GM12874 (cell line): Measurements from ENCODE around the gene SERGEF.

ENCODE experiments used
- TF ChIP-seq, protein P1 (sequence below): IDR thresholded peaks from 2 replicates; pipeline ENCODE4 v1.5.1; 2011; ENCODE audit warnings: low read depth, mild to moderate bottlenecking, control low read depth, low read length, moderate library complexity; ENCODE audit not compliant: insufficient read depth

The SERGEF gene

DNA sequence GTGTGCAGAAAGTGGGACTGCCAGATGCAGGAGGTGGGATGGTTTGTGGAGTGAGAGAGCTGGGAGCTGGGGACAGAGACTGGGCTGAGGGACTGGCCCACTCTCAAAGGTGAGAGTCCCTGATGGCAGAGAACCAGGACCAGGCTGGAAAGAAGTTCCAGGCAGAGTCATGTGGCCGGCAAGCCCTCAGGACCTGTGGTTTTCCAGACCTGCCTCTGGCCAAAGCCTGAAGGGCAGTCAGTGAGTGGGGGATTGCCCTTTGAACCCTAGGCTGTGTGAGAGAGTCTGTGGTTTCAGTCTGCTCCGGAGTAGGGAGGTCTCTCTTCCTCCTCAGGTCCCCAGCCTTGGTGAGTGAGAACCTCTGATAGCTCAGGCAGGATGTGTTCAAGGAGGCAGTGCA, 261.3 kb downstream of the SERGEF start:
- TF ChIP-seq, protein P1, sequence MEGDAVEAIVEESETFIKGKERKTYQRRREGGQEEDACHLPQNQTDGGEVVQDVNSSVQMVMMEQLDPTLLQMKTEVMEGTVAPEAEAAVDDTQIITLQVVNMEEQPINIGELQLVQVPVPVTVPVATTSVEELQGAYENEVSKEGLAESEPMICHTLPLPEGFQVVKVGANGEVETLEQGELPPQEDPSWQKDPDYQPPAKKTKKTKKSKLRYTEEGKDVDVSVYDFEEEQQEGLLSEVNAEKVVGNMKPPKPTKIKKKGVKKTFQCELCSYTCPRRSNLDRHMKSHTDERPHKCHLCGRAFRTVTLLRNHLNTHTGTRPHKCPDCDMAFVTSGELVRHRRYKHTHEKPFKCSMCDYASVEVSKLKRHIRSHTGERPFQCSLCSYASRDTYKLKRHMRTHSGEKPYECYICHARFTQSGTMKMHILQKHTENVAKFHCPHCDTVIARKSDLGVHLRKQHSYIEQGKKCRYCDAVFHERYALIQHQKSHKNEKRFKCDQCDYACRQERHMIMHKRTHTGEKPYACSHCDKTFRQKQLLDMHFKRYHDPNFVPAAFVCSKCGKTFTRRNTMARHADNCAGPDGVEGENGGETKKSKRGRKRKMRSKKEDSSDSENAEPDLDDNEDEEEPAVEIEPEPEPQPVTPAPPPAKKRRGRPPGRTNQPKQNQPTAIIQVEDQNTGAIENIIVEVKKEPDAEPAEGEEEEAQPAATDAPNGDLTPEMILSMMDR: no peak

DNA sequence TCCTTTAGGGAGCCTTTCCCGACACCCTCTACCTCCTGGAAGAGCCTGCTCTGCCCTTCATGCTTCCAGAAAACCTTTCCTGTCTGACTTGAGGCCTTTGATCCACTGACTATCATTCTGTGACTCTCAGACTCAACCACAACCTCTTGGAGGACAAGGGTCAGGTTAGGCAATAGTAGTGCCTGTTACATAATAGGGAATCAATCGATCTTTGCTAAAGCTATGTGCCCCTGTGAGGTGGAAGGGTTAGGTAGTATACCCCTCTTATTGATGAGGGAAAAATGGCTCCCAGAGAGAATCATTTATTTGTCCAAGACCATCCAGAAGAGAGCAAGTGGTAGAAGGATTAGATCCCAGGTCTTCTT, 262.1 kb downstream of the SERGEF start:
- TF ChIP-seq, protein P1: no peak

DNA sequence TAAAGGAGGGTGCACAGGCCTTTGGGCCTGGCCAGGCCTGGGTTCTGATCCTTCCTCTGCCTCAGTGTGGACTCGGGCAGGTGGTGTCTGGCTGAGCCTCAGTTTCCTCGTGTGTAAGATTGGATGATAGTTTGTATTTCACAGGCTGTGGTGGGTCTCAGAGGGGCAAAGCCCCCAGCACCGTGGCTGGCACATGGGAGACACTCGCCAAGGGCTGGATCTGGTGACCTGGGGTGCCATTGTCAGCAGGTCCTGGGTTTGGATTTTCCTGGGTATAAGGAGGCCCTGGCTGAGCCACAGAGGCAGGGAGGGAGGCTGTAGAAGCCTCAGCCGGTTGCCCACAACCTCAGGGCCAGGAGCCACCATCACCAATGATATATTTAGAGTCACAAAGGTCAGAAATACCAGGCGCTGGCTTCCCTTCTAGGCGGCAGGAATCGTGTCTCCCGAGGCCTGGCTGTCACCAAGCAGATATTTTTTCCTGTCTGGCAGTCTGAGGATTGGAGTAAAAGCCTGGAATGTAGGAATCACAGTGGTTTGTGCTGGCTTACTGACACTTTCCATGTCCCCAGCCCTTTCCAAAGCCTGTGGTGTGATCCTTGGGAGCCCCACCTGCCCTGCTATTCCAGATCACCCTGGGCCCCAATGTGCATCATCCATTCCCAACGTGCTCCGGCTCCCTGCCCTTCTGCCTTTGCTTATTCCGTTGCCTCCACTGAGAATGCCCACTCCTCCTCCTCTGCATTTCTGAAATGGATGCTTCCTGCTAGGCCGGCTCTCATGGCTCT, 262.6 kb downstream of the SERGEF start:
- TF ChIP-seq, protein P1: no peak

DNA sequence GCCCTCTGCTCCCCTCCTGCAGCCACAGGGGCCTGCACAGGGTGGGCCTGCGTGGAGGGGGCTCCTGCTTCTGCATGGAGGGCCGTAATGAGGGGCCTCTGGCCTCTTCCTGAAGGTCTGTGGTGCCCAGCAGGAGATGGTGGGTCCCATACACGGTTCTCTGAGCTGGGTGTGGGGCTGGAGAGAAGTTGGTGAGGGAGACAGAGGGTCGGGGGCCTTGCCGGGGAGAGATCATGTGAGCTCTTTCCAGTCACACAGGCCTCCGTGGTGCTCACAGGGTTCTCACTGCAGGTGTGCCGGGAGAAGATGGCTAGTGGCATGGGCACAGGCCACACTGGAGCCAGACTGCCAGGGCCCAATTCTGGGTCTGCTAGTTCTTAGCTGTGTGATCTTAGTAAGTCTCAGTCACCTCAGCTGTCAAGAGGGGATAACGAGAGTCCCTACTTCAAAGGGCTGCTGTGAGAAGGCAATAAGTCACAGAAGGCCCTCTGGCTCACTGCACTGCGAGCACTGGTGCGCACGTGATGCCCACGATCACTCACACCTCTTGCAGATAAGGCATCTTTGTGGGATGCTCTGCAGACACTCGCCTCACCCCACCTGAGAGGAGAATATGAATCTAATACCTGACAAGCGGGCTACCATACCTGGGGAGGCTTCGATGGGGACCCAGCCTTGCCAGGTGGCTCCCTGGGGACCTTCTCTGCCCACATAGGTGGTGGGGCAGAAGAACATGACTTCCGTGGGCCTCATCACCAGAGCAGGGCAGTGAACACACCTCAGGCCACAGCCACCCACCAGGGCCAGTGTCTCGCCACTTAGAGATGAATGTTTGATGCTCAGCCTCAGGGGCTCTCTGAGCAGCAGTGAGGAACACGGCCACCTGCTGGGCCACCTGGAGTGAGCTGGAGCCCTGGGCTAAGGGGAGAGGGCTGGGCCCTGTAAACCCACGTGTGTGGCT, 263.8 kb downstream of the SERGEF start:
- TF ChIP-seq, protein P1: no peak

DNA sequence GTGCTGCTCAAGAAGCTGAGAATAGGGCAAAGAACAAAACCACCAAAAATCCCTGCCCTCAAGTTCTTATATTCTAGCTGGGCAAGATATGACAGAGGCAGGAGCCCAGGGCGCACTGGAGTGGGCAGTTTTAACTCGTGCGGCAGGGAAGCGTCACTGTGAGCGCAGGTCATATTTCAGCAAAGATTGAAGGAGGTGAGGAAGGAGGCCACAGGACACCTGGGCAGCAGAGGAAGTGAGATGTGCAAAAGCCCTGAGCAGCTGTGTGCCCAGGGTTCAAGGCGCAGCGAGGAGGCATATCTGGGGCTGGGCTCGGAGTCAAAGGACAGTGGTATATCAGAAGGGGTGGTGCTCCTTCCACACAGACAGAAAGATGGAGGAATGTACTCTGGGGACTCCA, 264.8 kb downstream of the SERGEF start:
- TF ChIP-seq, protein P1: no peak

DNA sequence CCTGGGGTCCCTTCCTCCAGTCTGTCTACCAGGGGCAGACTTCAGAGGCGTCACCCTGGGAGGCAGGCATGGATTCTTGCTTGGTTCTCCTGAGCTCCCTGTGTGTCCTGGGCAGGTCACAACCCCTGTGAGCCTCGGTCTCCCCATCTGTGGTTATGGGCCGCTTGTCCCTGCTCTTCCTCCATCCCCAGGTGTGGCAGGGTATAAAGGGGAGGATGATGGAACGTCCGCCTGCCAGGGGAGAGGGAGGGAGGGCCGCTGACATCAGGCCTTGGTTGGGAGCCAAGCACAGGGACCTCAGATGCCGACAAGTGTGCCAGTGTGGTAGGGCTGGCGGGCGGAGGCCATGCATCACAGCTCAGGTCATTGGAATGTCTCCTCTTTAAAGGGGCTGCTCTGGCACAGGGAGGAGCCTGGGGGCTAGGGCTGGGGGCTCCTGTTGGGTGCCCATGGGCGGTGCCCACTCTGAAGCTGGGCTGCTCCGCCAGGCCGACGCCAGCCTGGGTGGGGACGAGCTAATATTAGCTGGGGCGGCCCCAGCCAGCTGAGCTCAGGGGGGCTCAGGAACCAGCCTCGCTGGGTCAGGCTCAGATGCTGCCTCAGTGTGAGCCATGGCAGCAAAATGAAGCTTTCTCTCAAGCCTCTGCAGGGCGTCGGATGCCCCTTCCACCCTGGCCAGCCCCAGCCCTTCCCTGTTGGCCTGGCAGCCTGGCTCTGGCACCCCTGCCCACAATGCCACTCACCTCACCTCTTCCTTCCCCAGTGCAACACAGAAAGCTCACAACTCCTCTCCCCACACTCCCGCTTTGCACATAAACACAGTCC, 265.5 kb downstream of the SERGEF start:
- TF ChIP-seq, protein P1: no peak
